ENCODE data around the gene TMEM14B.
"Not testable (repeated sequence)": the region's sequence is repeated elsewhere in the genome, so short reads cannot be mapped to it uniquely, and the experiment has no call there.

TMEM14B gene

GRCh38 chr6:10747251-10747972 is at the start of gene TMEM14B:
Gene TMEM14B, plus strand, starts transcription at chr6:10747805. Its CDS starts 1,441 bp downstream, at chr6:10749246.
- DNase-seq (ENCODE audit: low read depth in 2 of 2) = peak; percentile 100

- DNase-seq (ENCODE audit: low read depth in 2 of 2) = no peak
These were observed 33.6 kb upstream of the TMEM14B start for GRCh38 chr6:10713962-10714361.

- no peak for DNase-seq (ENCODE audit: low read depth in 2 of 2)
These were observed 28.2 kb upstream of the TMEM14B start for GRCh38 chr6:10719296-10719963.

DNA sequence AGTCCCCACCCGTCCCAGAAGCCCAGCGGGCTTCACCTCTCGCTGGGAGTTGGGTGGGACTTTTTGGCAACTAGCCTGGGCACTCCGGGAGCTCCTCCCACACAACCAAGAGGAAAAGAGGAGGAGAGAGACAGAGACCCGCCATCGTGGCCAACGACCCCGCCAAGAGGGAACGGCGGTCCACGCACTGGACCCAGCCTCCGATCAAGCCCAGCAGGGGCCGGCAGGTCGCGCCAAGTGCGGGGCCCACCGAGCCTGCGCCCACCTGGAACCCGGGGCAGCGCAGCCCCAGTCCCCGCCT is 27.7 kb upstream of the TMEM14B start:
- DNase-seq (ENCODE audit: low read depth in 2 of 2) = no peak

DNA sequence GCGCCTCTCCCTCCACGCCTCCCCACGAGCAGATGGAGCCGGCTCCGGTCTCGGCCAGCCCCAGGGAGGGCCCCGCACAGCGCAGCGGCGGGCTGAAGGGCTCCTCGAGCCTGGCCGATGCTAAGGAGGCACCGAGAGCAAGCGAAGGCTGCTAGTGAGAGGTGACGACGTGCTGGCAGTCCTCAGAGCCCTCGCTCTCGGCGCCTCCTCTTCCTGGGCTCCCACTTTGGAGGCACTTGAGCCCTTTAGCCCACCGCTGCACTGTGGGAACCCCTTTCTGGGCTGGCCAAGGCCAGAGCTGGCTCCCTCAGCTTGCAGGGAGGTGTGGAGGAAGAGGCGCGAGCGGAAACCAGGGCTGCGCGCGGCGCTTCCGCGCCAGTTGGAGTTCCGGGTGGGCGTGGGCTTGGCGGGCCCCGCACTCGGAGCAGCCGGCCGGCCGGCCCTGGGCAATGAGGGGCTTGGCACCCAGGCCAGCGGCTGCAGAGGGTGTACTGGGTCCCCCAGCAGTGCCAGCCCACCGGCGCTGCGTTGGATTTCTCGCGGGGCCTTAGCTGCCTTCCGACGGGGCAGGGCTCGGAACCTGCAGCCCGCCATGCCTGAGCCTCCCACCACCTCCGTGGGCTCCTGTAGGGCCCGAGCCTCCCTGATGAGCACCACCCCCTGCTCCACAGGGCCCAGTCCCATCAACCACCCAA is 27.2 kb upstream of the TMEM14B start:
- peak; percentile 34 to 47 for DNase-seq (ENCODE audit: low read depth in 2 of 2)

DNA sequence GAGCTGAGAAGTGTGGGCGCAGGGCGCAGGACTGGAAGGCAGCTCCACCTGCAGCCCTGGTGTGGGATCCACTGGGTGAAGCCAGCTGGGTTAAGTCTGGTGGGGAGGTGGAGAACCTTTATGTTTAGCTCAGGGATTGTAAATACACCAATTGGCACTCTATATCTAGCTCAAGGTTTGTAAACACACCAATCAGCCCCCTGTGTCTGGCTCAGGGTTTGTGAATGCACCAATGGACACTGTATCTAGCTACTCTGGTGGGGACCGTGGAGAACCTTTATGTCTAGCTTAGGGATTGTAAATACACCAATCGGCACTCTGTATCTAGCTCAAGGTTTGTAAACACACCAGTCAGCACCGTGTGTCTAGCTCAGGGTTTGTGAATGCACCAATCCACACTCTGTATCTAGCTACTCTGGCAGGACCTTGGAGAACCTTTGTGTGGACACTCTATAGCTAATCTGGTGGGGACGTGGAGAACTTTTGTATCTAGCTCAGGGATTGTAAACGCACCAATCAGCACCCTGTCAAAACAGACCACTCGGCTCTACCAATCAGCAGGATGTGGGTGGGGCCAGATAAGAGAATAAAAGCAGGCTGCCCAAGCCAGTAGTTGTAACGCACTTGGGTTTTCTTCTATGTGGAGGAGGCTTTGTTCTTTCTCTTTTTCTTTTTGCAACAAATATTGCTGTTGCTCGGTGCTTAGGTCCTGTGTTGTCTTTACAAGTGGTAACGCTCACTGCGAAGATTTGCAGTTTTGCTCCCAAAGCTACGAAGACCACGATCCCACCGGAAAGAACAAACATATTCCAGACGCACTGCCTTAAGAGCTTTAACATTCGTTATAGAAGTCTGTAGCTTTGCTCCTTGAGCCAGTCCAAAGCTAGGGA is 26.4 kb upstream of the TMEM14B start:
- not testable (repeated sequence) for DNase-seq (ENCODE audit: low read depth in 2 of 2)

DNA sequence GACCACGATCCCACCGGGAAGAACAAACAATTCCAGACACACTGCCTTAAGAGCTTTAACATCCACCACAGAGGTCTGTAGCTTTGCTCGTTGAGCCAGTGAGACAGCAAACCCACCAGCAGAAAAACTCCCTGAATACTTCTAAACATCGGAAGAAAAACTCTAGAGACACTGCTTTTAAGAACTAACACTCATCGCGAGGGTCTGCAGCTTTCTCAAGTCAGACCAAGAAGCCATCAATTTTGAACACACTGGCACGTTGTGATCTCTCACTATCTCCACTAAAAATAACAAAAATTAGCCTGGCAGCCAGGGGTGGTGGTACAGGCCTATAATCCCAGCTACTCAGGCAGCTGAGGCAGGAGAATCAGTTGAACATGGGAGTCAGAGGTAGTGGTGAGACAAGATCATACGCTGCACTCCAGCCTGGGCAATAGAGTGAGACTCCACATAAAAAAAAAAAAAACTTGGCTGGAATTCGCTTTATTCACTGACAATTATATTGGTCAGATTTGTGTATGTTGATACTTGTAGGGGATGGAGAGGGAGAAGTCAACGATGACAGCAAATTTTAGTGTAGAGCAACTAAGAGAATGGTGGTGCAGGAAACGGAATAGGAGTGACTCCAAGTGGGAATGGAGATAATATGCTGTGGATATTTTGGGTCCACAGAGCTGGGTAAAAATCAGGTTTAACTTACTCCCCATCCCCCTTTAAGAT is 25.6 kb upstream of the TMEM14B start:
- no peak for DNase-seq (ENCODE audit: low read depth in 2 of 2)

GRCh38 chr6:10722570-10722819 is 25.1 kb upstream of the TMEM14B start:
- no peak for DNase-seq (ENCODE audit: low read depth in 2 of 2)

GRCh38 chr6:10722820-10723566 is 24.6 kb upstream of the TMEM14B start, which contains the start of gene TMEM14C:
Gene TMEM14C, plus strand, starts transcription at chr6:10723070. Its CDS starts 1,544 bp downstream, at chr6:10724614.
- peak; percentile 67 to 86 for DNase-seq (ENCODE audit: low read depth in 2 of 2)

DNA sequence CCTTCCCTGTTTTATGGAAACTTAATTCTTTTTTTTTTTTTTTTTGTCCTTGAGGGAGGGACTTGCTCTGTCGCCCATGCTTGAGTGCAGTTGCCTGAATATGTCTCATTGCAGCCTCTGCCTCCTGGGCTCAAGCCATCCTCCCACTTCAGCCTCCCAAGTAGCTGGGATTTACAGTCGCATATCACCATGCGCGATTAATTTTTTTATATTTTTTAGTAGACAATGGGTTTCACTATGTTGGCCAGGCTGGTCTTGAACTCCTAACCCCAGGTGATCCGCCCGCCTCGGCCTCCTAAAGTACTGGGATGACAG is 24.1 kb upstream of the TMEM14B start:
- DNase-seq (ENCODE audit: low read depth in 2 of 2) = no peak

DNA sequence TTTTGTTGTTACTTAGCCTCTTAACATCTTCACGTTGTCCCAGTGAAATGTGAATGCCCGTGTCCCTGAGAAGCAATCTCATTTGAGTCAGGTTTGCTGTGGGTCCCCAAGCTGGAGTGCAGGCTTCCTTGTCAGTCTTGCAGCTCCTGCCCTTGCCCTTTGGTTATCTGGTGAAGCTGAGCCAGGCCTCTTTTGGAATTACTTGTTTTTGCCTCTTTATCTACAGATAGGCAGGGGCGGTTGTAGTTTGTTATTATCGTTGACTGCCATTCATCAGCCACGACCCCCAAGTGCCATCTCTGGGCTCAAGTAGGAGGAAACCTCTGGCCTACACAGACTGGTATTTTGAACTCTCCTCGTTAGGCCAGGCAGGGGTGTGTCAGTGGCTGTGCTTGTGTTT is 22.6 kb upstream of the TMEM14B start:
- no peak for DNase-seq (ENCODE audit: low read depth in 2 of 2)

DNA sequence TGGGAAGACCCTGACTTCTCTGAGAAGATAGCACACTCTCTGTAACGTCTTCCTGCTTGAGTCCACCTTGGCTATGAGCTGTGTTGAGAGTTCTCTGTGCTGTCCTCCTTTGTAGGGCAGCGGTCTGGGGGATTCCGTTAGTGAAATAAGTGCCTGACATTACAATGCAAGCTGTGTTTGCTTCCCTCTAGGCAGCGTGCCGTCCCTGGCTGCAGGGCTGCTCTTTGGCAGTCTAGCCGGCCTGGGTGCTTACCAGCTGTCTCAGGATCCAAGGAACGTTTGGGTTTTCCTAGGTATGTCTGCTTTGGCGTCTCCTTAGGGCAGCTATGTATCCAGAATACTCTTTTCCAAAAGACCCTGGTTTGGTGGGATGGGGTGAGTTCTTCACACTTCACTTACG is 21.9 kb upstream of the TMEM14B start:
- DNase-seq (ENCODE audit: low read depth in 2 of 2) = no peak

DNA sequence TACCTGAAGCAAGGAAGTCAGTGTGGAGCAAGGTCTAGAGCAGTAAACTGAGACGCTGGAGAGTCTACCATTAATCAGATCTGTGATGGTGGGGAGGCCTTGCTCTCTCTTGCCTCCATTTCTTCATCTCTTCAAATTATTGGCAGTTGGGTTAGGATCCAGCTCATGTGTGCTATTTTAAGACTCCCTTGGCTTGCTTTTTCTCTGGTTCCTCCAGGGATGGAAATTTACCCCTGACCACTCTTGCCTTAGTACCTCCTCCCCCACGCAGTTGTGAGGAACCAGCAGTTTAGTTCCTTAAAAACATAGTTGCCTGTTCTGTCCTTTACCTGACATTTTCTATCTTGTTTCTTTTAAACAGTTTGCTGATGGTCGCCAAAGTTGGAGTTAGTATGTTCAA is 17.4 kb upstream of the TMEM14B start:
- DNase-seq (ENCODE audit: low read depth in 2 of 2) = no peak

DNA sequence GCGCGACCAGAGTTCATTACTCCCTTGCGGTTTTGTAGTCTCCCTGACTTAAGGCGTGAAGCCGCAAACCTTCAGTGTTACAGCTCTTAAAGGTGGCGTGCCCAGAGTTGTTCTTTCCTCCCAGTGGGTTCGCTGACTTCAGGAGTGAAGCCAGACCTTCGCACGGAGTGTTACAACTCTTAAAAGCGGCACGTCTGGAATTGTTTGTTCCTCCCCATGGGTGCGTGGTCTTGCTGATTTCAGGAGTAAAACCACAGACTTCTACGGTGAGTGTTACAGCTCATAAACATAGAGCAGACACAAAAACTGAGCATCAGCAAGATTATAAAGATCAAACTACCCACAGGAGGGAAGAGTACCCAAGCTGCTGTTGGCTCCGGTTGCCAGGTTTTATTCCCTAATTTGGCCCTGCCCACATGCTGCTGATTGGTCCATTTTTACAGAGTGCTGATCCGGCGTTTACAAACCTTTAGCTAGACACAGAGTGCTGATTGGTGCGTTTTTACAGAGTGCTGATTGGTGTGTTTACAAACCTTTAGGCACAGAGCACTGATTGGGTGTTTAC is 14.4 kb upstream of the TMEM14B start:
- no peak for DNase-seq (ENCODE audit: low read depth in 2 of 2)

DNA sequence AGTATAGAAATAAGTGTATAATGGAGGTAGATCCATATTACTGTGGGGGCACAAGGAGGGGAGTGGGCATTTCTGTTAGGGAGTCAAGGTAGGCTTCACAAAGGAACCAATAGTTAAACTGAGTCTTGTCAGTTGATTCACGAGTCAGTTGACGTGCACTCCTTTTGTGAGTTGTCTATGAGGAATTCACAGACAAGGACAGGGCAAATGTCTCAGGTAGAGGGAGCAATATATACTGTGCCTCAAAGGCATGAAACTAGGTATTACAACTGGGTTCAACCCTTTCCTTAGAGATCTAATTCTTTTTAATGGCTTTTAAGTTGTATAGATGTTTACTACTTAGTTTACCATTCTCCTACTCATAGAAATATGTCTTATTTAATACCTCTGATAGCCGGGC is 13.7 kb upstream of the TMEM14B start:
- no peak for DNase-seq (ENCODE audit: low read depth in 2 of 2)

- no peak for DNase-seq (ENCODE audit: low read depth in 2 of 2)
These were observed 10.9 kb upstream of the TMEM14B start for GRCh38 chr6:10736731-10737130.

GRCh38 chr6:10740061-10740460 is 7.5 kb upstream of the TMEM14B start:
- no peak for DNase-seq (ENCODE audit: low read depth in 2 of 2)

DNA sequence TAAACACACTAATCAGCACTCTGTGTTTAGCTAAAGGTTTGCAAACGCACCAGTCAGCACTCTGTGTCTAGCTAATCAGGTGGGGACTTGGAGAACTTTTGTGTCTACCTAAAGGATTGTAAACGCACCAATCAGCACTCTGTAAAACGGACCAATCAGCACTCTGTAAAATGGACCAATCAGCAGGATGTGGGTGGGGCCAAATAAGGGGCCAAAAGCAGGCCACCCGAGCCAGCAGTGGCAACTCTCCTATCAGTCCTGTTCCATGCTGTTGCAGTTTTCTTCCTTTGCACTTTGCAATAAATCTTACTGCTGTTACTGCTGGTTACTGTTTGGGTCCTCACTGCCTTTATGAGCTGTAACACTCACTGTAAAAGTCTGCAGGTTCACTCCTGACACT is 6.0 kb upstream of the TMEM14B start:
- not testable (repeated sequence) for DNase-seq (ENCODE audit: low read depth in 2 of 2)

DNA sequence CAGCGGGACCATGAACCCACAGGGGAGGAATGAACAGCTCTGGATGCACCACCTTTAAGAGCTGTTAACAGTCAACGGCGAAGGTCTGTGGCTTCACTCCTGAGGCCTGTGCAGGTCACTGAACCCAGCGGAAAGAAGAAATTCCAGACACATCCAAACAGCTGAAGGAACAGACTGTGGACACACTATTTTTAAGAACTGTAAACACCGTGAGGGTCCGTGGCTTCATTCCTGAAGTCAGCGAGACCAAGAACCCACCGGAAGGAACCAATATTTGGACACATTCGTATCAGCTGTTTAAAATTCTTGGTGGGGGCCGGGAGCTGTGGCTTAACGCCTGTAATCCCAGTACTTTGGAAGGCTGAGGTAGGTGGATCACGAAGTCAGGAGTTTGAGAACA is 5.4 kb upstream of the TMEM14B start:
- DNase-seq (ENCODE audit: low read depth in 2 of 2) = no peak

- DNase-seq (ENCODE audit: low read depth in 2 of 2) = no peak
These were observed 4.1 kb upstream of the TMEM14B start for GRCh38 chr6:10743515-10743914.

DNA sequence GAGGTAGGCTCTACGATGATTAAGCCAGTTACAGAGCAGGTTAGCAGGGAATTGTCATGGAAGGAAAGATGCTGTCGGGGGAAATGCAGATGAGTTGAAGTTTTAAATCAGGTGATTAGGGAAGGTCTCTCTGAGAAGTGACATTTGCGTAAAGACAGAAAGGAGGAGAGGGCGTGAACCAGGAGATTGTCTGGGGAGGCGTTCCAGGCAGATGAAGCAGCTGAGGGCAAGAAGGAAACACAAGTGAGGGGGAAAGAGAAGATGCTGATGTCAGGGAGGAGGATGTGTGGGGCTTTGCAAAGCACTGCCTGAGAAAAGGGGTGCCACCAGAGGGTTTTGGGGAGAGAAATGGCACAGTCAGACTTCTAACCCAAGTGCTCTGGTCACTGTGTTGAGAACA is 2.5 kb upstream of the TMEM14B start:
- DNase-seq (ENCODE audit: low read depth in 2 of 2) = no peak
